Inflammatory macrophage (primary cell): ENCODE results near the gene DIDO1.

Experiments
- DNase-seq, 2 donors: peaks; one replicate each; pipeline ENCODE4 v3.0.0-alpha.2; 2020 to 2022

DIDO1 gene

DNA sequence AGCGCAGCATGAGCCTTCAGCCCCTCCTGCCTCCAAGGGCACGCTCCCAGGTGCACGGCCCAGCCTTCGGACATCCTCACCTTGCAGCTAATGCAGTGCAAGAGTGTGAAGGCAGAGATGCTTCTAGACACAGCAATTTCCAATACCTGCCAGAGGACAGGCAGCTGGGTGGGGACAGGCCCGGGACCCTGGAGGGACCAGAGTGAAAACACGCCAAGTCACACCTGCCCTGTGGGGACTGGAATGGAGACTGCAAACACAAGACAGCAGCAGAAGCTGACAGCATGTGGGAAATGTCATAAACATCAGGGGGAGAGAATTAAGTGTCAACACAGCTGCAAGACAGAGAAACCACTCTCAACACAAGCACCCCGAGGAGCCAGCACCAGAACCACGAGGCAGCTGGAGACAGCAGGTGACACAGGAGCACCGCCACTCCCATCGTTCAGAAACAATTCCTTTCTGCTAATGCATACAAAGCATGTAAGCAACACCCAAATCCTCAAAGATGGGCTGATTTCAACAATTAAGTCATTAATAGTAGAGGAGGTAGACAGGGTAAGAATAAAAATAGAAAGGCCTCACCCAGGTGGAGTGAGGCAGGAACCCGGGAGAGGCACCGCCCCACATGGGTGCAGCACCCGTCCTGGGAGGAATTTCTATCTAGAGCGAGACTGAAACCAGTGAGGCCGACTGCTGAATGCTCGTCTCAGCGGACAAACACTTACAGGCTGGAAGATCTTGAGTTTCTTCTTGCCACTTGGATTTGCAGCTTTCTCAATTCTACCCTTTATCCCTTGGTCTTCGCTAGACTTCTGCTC lies 17.1 kb downstream of the DIDO1 start:
- no peak for DNase-seq

DNA sequence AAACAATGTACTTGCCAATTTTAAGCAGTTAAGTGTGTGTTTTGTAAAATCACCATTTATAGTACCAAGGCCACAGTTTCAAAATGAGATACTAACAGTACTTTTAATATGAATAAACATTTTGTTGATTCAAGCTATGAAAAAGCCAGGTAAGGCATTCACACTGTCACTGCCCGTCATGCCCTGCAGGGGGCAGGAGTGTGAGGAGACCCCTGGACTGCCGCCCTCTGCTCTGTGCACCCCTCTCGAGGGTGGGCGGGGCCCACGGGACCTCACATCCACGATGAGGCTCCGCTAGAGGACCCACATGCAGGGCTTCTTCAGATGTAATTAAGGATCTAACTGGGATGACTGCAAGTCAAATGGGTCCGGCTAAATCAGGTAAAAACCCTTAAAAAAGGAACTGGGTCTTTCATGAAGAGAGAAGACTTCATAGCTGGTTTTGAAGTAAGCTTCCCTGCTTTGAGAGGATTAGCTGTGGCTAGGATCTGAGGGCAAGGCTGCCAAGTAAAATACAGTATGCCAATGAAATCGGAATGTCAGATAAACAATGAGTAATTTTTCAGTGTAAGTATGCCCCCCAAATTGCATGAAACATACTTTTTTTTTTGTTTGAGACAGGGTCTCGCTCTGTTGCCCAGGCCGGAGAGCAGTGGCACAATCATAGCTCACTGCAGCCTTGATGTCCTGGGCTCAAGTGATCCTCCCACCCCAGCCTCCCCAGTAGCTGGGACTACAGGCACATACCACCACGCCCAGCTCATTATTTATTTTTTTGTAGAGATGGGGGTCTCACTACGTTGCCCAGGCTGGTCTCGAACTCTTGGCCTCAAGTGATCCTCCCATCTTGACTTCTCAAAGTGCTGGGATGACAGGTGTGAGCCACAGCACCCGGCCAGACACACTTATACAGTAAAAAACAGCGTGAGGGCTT lies 18.7 kb downstream of the DIDO1 start:
- no peak for DNase-seq

DNA sequence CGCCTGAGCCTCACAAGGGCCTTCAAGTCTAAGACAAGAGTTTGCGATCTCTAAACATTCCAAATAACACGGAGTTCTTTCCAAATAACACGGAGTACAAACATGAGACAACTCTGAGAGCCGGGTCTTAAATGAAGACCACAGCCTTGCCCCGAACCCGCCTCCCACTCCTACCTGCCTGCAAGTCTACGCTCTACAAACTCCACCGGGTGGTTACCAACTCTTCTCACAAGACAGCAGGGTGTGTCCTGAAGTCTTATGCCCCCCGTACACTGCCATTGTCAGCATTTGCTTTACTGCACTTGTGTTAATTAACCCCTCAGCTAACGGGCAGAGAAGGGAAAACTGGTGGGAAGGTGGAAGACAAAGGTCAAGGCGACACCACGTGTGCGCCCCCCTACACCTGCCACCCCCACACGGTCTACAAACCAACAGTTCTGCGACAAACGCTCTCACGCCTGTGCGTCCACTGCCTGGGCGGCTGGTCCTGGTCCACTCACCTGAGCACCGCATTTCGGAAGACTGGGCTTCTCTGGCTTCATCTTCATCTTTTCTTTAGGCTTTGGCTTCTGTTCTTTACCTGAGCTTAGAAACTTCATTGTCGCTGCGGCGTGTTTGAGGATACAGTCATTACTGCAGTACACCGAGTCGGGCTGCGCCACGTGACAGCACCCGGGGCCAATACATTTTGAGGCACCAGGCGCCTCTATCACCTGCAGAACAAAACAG lies 19.5 kb downstream of the DIDO1 start:
- no peak for DNase-seq

DNA sequence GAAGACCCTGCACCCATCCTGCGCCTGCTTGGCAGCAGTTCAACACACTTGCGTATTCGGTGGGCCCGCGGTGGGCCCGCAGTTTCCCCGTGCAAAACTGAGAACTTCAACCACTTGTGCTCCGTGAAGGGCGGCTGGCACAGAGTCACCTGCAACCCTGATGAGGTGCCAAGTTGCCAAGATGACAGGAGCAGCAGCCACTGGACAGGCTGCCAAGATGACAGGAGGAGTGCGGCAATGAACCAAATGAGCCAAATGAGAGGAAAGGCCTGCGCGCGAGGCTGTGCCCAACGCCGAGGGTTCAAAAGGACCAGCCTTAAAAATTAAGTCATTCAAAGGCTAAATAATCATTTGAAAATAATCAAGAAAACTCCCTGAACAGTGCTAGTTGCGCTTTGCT lies 20.1 kb downstream of the DIDO1 start:
- no peak for DNase-seq

DNA sequence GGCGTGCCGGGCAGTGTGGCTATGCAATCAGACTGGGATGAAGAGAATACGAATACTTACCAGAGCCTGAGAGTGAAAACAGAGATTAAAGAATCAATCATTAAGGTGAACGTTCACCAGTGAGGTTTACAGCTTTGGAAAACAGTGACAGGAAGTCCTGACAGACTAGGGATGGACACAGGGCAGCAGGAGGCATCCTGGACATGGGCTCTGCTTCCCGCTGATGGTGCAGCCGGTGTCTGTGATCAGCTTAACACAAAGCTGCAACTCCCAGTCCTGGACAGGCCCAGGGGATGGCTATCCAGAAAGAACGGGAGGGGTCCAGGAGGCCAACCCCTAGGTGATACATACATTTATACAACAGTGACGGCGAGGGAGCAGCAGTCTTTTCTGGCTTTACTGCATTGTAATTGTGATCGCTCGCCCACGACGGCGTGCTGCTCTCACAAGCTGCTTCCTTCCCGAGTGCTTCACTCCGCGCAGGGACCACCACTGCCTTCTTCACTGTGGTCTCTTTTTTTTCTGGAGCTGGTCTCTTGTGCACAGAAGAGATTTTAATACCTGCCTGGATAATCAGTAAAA lies 20.7 kb downstream of the DIDO1 start:
- no peak for DNase-seq

DNA sequence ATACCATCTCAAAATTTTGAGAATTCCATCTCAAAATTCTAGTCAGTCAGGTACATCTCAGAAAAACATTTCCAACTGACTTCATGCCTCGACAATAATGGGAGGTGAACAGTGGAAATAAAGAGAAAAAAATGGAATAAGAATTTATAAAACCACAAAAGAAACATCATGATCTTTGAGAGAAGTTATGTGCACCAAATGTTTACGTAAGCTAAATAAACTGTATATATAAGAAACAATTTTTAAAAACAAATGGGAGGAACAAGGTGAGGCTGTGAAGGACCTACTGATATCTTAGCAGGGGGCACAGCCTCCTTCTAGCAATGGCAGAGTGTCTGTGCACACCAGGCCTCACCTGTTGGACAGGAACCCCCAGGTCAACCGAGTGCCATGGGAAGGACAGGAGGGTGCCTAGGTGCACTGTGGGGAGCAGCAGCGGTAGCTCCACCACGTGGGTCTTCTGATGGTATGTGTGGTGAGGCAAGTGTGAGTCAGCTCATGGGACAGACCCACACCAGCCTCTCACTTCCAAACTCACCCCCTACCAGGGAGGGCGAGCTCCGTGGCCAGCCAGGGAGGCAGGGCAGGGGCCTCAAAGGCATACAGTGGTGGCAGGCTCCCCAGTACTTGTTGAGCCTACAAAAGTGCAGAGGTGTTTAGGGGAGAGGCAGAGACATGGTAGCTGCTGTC lies 23.2 kb downstream of the DIDO1 start:
- no peak for DNase-seq

DNA sequence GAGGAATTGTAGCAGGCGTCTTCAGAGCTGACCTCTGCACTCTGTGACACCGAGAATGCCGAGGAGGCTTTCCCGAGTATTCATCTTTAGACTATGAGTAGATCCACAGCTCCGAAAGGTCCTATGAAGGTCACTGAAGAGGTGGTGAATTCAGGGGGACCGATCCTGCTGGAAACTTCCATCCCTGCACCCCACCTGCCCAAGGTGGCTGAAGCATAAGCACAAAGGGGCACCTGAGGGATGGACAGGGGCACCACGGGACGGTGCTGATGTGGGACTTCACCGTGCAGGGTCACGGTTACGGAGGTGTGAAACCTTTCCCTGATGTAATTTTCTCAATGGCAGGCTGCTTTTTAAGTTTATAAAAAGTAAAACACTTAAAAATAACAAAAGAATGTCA lies 24.4 kb downstream of the DIDO1 start:
- no peak for DNase-seq

DNA sequence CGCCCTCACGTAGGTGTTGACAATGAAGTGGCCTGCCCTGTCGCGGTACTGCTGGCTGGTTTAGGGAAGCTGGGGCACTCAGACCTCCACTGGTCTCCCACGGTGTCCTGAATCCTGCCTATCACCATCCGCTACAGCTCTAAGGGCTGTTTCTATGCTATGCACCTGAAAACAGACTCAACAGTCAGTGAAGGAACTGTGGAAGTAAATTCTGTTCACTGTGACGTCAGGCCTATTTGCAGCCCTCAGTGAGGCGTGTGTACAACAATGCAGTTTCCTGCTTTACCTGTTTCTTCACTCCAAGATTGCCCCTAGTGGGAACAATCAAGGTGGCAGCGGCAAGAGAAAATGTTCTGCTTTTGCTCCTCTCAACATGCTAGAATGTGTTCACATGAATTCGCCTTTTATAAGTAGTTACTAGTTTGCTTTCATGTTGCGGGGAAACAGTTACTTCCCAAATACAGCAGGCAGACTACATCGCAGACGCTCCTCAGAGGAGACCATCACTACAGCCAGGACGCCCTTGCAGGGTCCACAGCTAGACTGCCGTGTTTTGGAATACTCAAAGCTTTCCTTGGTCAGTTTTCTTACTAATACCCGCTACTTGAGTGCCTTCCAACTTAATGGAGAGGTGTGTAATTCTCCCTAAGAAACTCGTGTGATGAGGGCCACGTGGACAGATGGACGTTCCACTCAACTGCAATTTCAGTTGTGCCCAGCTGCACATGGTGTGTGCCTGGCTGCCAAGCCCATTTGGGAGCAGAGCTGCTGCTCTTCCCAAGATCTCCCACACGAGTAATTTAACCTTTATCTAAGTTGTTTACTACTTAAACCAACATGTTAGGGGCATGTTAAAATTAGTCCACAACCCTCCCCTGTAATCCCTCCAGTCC lies 25.4 kb downstream of the DIDO1 start:
- peak; percentile 16 to 49 for DNase-seq

- DNase-seq = peak; percentile 56 to 66
These were observed 26.1 kb downstream of the DIDO1 start for GRCh38 chr20:62900052-62900691.

GRCh38 chr20:62899633-62900051 lies 26.7 kb downstream of the DIDO1 start:
- no peak for DNase-seq

GRCh38 chr20:62898970-62899632 lies 27.2 kb downstream of the DIDO1 start:
- DNase-seq = no peak

DNA sequence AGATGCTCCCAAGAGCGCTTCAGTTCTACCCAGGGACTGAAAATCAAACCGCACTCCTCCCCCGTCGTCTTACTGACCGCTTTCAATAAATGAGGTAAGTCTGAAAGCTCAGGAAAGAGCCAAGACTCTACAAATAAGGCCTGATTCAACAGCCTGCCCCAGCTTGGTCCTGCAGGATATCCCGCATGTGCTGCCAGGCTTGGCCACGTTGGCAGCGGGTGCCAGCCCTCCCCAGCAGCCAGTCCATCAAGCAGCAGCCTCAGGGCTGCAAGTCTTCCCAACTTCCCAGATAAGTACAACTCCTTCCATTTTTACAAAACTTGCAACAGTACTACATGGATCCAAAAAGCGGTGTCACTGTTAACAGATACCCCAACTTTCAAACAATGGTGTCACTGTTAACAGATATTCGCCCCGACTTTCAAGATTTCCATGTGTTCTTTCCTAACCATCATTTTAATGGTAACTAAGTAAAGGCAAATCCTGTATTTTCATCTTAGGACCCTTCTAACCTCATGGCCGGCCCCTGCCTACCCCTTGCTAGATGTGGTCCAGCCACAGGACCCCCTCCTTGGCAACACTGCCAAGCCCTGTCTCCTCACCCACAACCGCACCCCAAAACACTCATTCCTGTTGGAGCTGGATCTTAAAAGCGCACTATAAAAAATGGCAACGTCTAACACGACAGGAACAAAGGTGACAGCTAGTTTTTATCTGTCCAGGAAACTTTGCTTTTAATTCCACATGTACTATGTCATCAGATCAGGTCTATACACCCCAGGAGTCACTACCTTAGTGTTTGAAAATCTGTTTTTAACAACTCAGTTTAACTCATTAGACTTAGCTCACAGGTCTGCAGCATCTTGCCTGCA lies 28.0 kb downstream of the DIDO1 start:
- no peak for DNase-seq

GRCh38 chr20:62897666-62898065 lies 28.6 kb downstream of the DIDO1 start:
- no peak for DNase-seq

DNA sequence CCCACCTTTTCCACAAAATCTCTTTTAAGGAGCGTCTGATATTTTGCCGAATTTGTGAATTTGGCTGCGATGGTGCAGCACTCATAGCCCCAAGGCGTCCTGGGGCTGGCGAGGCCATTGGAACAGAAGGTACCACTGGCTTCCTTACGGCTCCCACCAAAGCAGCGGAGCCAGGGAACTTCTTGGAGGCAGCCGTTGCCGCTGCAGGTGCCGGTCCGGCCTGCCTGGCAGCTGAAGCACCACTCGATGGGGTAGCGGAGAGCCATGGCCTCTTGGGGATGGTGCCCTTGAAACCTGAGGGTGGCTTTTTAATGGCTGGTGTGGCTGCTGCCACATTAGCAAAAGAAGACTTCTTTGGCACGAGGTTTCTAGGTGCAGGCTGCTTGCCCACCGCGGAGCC lies 29.8 kb downstream of the DIDO1 start:
- no peak for DNase-seq

DNA sequence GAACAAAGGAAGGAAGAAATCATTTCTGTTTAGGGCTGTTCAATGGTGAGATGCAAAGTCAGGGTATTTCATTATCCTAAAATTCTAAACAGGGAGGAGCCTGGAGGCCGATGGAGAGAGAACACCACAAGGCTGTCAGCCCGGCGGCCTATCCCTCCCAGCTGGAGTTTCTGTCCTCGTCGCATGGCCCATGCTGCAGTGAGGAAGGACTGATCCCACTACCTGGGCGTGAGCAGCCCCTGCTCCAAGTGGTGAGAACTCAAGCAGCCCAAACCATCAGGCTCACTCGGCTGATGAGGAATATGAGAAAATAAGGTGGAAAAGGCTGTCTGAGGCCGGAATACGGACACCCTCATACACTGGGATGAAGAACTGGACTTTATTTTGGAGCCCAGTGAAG lies 30.8 kb downstream of the DIDO1 start:
- no peak for DNase-seq

DNA sequence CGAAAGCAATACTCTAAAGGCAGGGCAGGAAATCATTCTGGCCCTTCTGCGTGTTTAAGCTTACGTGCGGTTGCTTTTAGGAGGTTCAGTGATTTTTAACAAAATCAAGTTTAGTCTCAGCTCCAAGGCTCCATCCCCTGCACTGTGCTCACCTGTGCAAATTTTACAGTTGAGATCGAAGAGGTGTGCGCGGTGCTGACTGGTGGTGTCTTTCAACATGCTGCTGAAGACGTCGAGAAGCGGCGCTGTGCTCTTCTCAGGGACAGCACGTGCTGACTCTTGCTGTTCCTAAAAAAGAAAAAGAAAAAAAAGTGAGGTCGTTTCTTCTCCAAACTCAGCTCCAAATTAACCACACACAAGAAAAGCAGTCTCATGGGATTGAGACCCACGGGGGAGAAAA lies 32.0 kb downstream of the DIDO1 start:
- DNase-seq = no peak

DNA sequence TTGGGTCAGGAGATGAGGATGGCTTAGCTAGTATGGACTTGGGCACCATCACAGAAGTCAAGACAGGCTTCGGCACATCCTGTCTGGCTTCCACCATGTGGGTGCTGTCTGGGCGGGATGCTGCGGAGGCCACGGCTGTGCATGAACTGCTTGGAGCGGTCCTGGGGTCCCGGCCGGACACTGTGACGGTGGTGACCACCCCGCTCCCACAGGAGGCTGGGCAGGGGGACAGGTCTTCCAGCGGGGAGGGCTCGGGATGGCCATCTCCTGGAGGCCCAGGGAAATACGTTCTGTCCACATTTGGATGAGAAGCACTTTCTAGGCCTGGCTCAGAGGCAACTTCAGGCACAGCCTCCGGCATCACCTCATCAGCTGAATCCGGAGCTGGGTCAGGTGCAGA lies 32.6 kb downstream of the DIDO1 start:
- no peak for DNase-seq

- DNase-seq = no peak
These were observed 33.7 kb downstream of the DIDO1 start for GRCh38 chr20:62892348-62893304.
